HFFc6 (cell line): ENCODE data around the gene SYCE3. TPM values are rescaled to one million over a fixed set of nuclear protein-coding genes. Genes with fewer than 3 reads are reported as not detected.

ENCODE experiments used
- DNase-seq: peaks from one replicate; pipeline ENCODE4 v3.0.0-alpha.2; 2018
- H3K27ac Mint-ChIP-seq: 2 replicates; pipeline ENCODE4 v1.8.0; 2020; ENCODE audit warnings: mild to moderate bottlenecking, mixed read lengths
- H3K27me3 Mint-ChIP-seq: 2 replicates; pipeline ENCODE4 v1.8.0; 2021; ENCODE audit warnings: mild to moderate bottlenecking, moderate library complexity, mixed read lengths; ENCODE audit not compliant: insufficient read depth
- H3K36me3 Mint-ChIP-seq: 2 replicates; pipeline ENCODE4 v1.8.0; 2021; ENCODE audit warnings: low read depth, mixed read lengths
- H3K4me1 Mint-ChIP-seq: 2 replicates; pipeline ENCODE4 v1.8.0; 2020; ENCODE audit warnings: low read depth, mixed read lengths
- H3K4me3 Mint-ChIP-seq: 2 replicates; pipeline ENCODE4 v1.8.0; 2020; ENCODE audit warnings: mild to moderate bottlenecking, moderate library complexity, mixed read lengths
- H3K9me3 Mint-ChIP-seq: 2 replicates; pipeline ENCODE4 v1.8.0; 2020; ENCODE audit warnings: mild to moderate bottlenecking, mixed read lengths
- total RNA-seq, 6 experiments: library from RNA; stranded (reverse); fragmentation: NEBNext Ultra II Directional; extraction: Animal tissue kit (Norgen Biotek cat#: 25700); gene quantifications; 2 replicates in 1 of 6; 3 replicates in 5 of 6; pipeline ENCODE4 v1.2.3, GENCODE V29; 2021
- TF ChIP-seq, protein P1 (sequence below): fragments of 200-600 bp; sonication (generic); IDR thresholded peaks from 2 replicates; pipeline ENCODE4 v1.5.0; 2021; ENCODE audit warnings: antibody characterized with exemption, mild to moderate bottlenecking

SYCE3 gene
- total RNA-seq, 6 experiments from 2014 or later, result not detected

GRCh38 chr22:50532824-50533796, 29.6 kb downstream of the SYCE3 start:
- Mint-ChIP-seq H3K9me3 (no peaks in the 10 kb centered on the region), H3K27me3 (peaks cover 17% of the 10 kb centered on the region; the same call in 1 of the 2 replicates), H3K4me3 (peak overlapping the region; percentile 43; the same call in 1 of the 2 replicates), H3K36me3 (no peaks in the 10 kb centered on the region), H3K4me1 (no peaks in the 10 kb centered on the region; the same call in none of the 2 replicates), H3K27ac (peak overlapping the region; percentile 53)
- no peak for DNase-seq
- TF ChIP-seq, protein P1, sequence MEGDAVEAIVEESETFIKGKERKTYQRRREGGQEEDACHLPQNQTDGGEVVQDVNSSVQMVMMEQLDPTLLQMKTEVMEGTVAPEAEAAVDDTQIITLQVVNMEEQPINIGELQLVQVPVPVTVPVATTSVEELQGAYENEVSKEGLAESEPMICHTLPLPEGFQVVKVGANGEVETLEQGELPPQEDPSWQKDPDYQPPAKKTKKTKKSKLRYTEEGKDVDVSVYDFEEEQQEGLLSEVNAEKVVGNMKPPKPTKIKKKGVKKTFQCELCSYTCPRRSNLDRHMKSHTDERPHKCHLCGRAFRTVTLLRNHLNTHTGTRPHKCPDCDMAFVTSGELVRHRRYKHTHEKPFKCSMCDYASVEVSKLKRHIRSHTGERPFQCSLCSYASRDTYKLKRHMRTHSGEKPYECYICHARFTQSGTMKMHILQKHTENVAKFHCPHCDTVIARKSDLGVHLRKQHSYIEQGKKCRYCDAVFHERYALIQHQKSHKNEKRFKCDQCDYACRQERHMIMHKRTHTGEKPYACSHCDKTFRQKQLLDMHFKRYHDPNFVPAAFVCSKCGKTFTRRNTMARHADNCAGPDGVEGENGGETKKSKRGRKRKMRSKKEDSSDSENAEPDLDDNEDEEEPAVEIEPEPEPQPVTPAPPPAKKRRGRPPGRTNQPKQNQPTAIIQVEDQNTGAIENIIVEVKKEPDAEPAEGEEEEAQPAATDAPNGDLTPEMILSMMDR, result no peak

DNA sequence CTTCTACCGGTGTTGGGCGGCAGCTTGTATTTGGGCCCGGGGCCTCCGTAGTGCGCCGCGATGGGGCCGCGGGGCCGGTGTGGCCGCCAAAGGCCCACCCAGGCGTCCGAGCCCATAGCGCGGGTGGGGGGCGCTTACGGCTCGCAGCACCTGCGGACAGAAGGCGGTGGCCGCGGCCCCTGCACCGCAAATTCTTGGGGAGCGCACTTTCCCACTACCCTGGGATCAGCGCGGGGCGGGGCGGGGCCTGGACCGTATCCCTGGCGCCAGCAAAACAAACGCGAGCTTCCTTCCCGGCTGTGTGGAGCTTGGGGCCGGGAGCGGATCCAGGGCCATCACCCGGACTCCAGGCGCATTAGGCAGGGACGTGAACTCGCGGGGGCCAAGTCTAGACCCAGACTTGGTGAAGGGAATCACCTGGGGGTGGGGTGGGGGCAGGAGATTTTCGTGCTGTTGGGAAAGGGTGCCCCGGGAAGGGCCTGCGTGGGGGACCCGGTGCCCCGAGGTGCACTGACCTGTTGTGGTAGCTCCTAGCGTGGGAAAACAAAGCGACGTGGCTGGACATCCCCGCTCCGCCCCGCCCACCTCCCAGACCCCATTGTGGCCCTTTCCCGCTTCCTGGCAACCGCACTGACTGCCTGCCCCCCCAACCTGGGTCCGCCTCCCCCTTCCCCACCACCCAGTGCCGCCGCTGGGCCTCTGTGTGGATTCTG, 30.6 kb downstream of the SYCE3 start:
- Mint-ChIP-seq H3K27ac (peak overlapping the region; percentile 53), H3K4me1 (peaks cover 5% of the 10 kb centered on the region), H3K27me3 (peaks cover 18% of the 10 kb centered on the region), H3K4me3 (peak overlapping the region; percentile 65), H3K9me3 (no peaks in the 10 kb centered on the region), H3K36me3 (no peaks in the 10 kb centered on the region)
- TF ChIP-seq, protein P1, result no peak
- peak; percentile 52 for DNase-seq

DNA sequence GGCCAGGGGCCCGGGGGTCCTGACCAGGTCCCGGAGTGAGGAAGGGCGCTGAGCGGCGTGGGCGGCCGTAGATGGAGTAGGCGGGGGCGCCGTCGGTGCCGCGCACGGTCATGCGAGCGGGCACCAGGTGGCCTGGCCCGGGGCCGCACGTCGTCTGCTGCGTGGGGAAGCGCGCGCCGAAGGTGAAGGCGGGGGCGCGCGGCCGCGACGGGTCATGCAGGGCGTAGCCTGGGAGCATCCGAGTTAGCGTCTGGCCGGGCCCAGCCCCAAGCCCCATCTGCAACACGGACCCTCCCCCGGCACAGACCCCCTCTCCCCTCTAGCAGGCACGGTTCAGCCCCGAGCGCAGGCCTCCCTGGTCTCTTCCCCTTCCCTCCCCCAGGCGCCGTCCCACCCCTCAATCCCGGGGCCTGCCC, 31.2 kb downstream of the SYCE3 start:
- Mint-ChIP-seq H3K27me3 (peaks cover 18% of the 10 kb centered on the region), H3K27ac (no peak overlapping the region), H3K36me3 (no peaks in the 10 kb centered on the region), H3K4me1 (peaks cover 9% of the 10 kb centered on the region), H3K9me3 (no peaks in the 10 kb centered on the region), H3K4me3 (peak overlapping the region; percentile 65)
- DNase-seq, result no peak
- TF ChIP-seq, protein P1, result no peak

- Mint-ChIP-seq H3K27ac (peak overlapping the region; percentile 78), H3K27me3 (peaks cover 18% of the 10 kb centered on the region)
- TF ChIP-seq, protein P1, result no peak
Measured at GRCh38 chr22:50530877-50531545, 31.7 kb downstream of the SYCE3 start.

DNA sequence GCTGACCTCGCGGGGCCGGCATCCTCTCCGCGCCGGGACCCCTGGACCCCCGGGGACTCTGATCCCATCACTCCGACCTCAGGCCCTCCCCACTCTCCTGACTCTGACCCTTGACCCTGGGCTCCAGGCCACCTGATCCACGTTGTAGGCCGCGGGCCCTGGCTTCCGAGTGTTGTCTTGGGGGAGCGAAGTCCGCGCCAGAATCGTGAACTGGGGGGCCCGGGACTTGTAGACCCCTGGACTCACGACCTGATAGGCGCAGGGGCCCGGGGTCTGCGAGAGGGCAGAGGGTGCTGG, 32.2 kb downstream of the SYCE3 start:
- peaks cover 18% of the 10 kb centered on the region for H3K27me3 Mint-ChIP-seq
- H3K4me3 Mint-ChIP-seq, result no peak overlapping the region
- TF ChIP-seq, protein P1, result no peak
- no peaks in the 10 kb centered on the region for H3K36me3 Mint-ChIP-seq
- peaks cover 9% of the 10 kb centered on the region for H3K4me1 Mint-ChIP-seq
- no peak for DNase-seq
- no peak overlapping the region for H3K27ac Mint-ChIP-seq
- H3K9me3 Mint-ChIP-seq, result no peaks in the 10 kb centered on the region

More at GRCh38 chr22:50530877-50531545, 31.7 kb downstream of the SYCE3 start:
- Mint-ChIP-seq H3K4me3 (peak overlapping the region; percentile 75), H3K36me3 (no peaks in the 10 kb centered on the region), H3K4me1 (peaks cover 9% of the 10 kb centered on the region), H3K9me3 (no peaks in the 10 kb centered on the region)
- no peak for DNase-seq
